Memory B cell (primary cell): ENCODE measurements around the gene GHR.
A peak's percentile ranks its signal among the peaks of the same experiment; 100 is the strongest.

Experiments used
- ATAC-seq: fragments of 150-1000 bp; cut with Tn5 transposase; 2 replicates; pipeline ENCODE4 v1.10.0; 2021; ENCODE audit warnings: low read depth, mild to moderate bottlenecking, moderate library complexity
- DNase-seq, 2 donors: peaks; one replicate each; pipeline ENCODE4 v3.0.0; 2022; ENCODE audit warnings: low spot score in 2 of 2
- H3K27ac Mint-ChIP-seq: one replicate; pipeline ENCODE4 v1.8.0; 2022; ENCODE audit warnings: mild to moderate bottlenecking, moderate library complexity, mixed read lengths
- H3K27me3 Mint-ChIP-seq: one replicate; pipeline ENCODE4 v1.8.0; 2022; ENCODE audit warnings: mixed read lengths
- H3K36me3 Mint-ChIP-seq: one replicate; pipeline ENCODE4 v1.8.0; 2022; ENCODE audit warnings: mild to moderate bottlenecking, mixed read lengths
- H3K4me1 Mint-ChIP-seq: one replicate; pipeline ENCODE4 v1.8.0; 2022; ENCODE audit warnings: mixed read lengths
- H3K4me3 Mint-ChIP-seq: one replicate; pipeline ENCODE4 v1.8.0; 2022; ENCODE audit warnings: mild to moderate bottlenecking, moderate library complexity, mixed read lengths
- H3K9me3 Mint-ChIP-seq: one replicate; pipeline ENCODE4 v1.8.0; 2022; ENCODE audit warnings: mixed read lengths

Gene GHR

DNA sequence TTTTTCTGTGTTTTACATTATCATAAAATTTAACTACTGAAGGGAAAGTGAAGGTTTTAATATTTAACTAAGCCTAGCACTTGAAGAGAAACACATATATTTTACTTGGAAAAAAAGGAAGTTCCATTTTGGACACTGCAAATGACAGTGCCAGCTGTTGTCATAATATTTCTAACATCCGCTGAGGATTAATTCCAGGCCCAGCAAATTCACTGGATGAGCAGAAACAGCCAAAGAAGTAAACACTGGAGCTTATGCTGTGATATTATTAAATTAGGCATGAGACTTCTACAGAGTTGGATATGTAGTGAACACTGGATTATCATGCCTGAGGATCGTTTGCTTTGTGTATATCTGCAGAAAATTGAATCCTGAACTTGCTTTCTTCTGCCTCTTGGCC is 67.6 kb downstream of the GHR start:
- no peaks in the 10 kb centered on the region for H3K4me1 Mint-ChIP-seq
- no peaks in the 10 kb centered on the region for H3K9me3 Mint-ChIP-seq
- DNase-seq (no peak), ATAC-seq (no peak)
- H3K36me3 Mint-ChIP-seq, result no peaks in the 10 kb centered on the region
- H3K27ac Mint-ChIP-seq, result no peak overlapping the region
- peaks cover 3% of the 10 kb centered on the region for H3K27me3 Mint-ChIP-seq
- H3K4me3 Mint-ChIP-seq, result no peak overlapping the region

DNA sequence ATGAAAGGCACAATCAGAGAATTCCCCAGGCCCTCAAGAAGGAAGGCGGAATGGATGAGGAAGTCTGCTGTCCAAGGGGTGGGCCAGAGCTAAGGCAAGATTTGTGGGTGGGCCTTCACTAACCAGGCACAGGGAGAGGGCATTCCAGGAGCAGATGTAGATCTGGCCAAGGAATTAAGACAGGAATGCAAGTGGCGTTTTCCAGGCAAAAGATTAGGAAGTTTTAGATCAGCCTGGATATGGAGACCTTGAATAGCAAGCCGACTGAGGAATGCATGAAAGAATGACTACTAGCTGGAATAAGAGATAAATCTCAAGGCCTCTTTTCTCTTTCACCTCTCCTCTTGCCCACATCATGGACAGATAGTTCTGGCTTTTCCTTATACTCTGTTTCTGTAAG is 68.5 kb downstream of the GHR start:
- DNase-seq (no peak), ATAC-seq (no peak)
- no peaks in the 10 kb centered on the region for H3K36me3 Mint-ChIP-seq
- H3K4me1 Mint-ChIP-seq, result no peaks in the 10 kb centered on the region
- H3K4me3 Mint-ChIP-seq, result no peak overlapping the region
- no peak overlapping the region for H3K27ac Mint-ChIP-seq
- H3K27me3 Mint-ChIP-seq, result peaks cover 3% of the 10 kb centered on the region
- no peaks in the 10 kb centered on the region for H3K9me3 Mint-ChIP-seq

DNA sequence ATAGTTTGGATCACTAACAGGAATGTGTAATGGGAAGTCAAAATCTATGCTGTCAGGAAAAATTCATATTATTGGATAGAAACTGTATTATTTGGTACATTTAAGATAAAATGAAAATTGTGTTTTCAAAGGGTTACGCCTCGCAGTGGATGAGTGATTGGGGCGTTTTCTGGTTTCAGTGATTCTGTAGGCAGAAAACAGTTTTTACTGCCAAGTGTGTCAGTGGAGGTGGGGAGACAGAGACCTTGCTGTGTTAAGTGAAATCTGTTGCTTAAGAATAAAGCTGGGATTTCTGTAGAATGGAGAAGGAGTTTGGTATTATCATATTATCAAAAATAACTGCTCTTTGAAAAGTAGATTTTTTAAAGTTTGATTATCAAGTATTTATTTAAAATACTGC is 69.7 kb downstream of the GHR start:
- DNase-seq (no peak), ATAC-seq (no peak)
- no peaks in the 10 kb centered on the region for H3K9me3 Mint-ChIP-seq
- no peak overlapping the region for H3K4me3 Mint-ChIP-seq
- H3K4me1 Mint-ChIP-seq, result no peaks in the 10 kb centered on the region
- H3K27ac Mint-ChIP-seq, result no peak overlapping the region
- no peaks in the 10 kb centered on the region for H3K36me3 Mint-ChIP-seq
- peaks cover 3% of the 10 kb centered on the region for H3K27me3 Mint-ChIP-seq

DNA sequence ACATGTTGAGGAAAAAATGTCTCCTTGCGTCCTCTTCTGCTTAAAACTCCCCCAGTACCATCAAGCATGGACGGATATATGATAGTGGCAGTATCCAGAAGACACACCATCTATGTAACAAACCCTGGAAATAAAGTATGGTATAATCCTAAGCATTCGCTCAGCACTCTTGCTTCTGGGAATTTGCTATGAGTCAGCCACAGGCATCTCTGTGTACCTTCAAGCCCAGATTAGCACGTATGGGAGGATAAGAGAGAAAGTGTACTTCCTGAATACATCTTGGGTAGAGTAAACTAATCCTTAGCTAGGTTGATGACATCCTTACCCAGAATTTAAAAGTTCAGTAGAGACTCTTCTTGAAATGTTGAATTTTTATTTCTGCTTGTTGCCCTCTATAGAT is 71.2 kb downstream of the GHR start:
- Mint-ChIP-seq H3K4me1 (no peaks in the 10 kb centered on the region), H3K4me3 (no peak overlapping the region), H3K9me3 (no peaks in the 10 kb centered on the region), H3K27ac (no peak overlapping the region), H3K27me3 (no peaks in the 10 kb centered on the region), H3K36me3 (no peaks in the 10 kb centered on the region)
- no peak for DNase-seq
- ATAC-seq, result no peak

DNA sequence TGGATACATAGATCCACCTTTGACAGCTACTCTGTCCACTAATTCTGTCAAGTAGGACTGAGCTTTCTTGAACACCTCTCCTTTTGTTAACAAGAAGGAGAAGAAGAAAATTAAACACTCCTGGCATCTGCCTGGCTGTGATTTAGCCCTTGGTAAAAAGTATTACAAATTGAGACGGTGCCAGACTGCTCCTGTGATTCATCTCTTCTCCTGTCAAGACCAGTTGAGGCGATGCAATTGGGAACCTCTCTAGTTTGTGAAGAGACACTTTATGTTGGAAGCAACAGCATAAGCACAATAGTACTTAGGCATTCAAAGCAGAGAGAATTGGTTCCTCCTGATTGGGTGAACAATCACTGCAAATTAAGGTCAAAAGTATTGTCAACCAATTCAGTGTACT is 72.7 kb downstream of the GHR start:
- DNase-seq, result no peak

DNA sequence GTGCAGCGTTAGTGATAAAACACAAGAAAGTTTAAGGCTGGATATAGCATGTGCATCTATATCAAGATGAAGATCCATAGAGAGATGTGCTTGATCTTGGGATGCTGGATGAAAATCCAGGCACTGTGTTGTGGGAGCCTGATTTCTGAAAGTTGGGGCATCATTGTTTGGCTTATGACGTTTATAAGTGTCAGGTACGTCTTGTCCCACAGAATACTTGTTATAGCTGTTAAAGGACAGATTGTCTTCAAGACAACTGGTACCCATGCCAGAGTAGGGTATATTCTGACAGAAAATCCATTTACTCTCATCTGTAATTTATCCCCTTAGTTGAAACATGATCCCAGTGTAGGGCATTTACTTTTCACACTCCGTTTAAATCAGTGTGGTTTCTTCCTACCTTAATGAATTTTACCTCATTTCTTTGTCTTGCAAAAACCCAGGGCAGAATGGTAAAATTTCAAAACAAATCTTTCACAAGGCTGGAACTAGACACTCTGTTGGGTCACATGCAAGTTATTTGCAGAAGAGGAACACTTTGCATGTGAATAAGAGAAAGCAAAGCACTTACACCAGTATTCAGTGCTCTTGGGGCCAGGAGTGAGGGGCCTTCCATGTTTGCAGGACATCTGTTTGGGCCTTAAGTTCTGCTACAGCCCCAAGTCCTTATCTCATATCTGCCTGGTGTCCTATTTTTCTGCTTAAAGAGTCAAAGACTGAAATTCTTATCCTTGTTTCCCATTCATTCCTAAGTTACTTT is 73.3 kb downstream of the GHR start:
- Mint-ChIP-seq H3K27ac (no peak overlapping the region), H3K9me3 (no peaks in the 10 kb centered on the region), H3K27me3 (no peaks in the 10 kb centered on the region), H3K36me3 (no peaks in the 10 kb centered on the region), H3K4me3 (no peak overlapping the region), H3K4me1 (no peaks in the 10 kb centered on the region)
- no peak for DNase-seq
- no peak for ATAC-seq

More for the DNA sequence above, 72.7 kb downstream of the GHR start:
- Mint-ChIP-seq H3K27ac (no peak overlapping the region), H3K36me3 (no peaks in the 10 kb centered on the region), H3K9me3 (no peaks in the 10 kb centered on the region), H3K4me1 (no peaks in the 10 kb centered on the region), H3K4me3 (no peak overlapping the region), H3K27me3 (no peaks in the 10 kb centered on the region)
- no peak for ATAC-seq

DNA sequence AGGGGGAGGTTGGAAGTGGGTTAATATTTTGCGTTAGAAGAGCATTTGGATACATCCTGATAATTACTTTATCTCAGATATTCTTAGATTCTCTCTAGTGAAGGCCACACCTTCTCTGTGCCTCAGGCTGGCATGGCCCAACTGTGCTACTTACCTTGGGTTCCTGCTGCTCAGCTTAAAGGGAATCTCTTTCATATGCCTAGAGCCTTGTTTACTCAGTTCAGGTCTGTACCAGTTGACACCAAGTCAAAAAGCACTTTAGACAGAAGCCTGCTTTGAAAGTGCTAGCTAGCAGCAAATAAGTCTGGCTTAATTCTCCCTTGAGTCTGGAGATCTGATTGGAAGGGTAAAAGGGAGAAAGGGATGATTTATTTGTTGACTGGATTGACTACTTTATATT is 74.8 kb downstream of the GHR start:
- Mint-ChIP-seq H3K27ac (no peak overlapping the region), H3K4me1 (no peaks in the 10 kb centered on the region), H3K36me3 (no peaks in the 10 kb centered on the region), H3K9me3 (no peaks in the 10 kb centered on the region), H3K4me3 (no peak overlapping the region), H3K27me3 (peaks cover 1% of the 10 kb centered on the region)
- DNase-seq (no peak), ATAC-seq (no peak)

DNA sequence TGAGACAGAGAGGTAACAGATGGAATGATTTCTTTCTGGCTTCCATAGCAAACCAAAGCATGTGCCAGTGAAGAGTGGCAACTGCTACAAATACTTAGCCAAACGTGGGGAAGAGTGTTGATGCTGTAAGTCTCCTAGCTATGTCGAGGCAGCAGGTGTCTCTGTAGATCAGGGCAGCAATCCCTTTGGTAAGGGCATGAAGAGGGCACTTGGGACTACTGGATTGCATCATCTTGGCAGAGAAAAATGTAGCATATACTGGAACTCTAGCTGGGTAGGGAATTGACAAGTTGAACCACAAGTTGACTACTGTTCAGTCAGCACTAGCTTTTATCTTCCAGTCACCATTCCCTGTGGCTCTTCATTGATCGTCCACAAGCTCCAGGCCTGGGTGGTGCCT is 75.8 kb downstream of the GHR start:
- Mint-ChIP-seq H3K27ac (no peak overlapping the region), H3K36me3 (no peaks in the 10 kb centered on the region), H3K9me3 (no peaks in the 10 kb centered on the region), H3K4me1 (no peaks in the 10 kb centered on the region), H3K4me3 (no peak overlapping the region), H3K27me3 (peaks cover 1% of the 10 kb centered on the region)
- ATAC-seq (no peak), DNase-seq (no peak)

DNA sequence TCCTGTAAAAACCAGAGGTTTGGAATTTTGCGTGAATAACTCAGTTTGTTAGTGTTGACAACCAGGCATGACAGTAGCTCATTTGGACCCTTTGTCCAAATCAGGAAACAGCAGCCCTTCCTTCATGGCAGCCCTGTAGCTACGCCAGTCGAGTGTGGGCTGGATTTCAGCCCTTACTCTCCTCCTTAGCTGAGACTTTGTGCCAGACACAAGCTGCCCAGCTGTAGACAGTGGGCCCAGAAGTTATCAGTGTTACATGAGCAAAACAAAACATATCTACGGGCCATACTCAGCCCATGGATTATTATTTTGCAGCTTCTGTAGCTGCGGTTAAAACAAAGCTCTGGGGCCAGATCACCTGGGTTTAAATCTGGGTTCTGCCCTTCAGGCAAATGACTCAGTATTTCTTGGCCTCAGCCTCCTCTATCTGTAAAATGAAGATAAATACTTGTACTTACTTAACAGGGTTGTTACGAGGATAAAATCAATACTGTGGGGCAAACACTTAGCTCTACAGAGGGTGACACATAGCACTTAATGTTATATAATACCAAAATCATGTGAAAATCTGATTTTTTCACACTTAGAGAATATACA is 76.9 kb downstream of the GHR start:
- Mint-ChIP-seq H3K4me3 (no peak overlapping the region), H3K27me3 (peaks cover 2% of the 10 kb centered on the region), H3K36me3 (no peaks in the 10 kb centered on the region), H3K27ac (no peak overlapping the region), H3K4me1 (no peaks in the 10 kb centered on the region), H3K9me3 (no peaks in the 10 kb centered on the region)
- no peak for ATAC-seq
- DNase-seq, result no peak

DNA sequence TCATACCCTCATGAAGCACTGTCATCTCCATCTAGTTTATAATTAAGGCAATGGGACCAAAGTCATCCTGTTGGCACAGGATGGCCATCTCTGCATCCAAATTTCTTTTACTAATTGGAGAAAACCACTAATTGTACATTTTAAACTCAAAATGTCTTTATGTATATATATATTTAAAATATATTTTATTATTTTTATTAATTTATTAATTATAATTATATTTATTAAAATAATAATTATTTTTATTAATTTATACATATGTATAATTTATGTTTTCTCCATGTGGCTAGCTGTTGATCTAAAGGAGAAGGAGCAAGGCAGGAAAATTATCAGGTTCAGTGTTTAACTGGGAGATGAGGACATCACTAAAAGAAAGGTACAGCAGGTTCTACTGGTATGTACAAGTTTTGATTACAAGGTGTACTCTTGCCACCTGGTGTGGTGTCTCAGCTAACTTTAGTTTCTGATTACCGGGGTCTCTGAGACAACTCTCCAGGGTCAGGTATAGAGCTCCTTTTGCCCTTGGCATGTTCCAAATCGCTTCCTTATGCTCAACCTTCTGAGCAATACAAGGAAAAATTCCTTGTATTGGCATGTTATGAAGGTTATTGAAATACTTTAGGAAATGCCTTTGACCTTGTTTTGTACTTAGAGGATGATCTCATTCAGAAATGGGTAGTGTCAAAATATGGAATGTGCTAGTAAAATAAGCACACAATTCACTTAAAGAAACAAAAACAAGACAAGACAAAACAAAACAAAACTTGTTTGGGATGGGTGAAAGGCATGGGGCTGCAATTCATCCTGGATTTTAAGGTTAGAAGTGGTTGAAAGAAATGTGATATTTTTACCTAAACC is 79.6 kb downstream of the GHR start:
- Mint-ChIP-seq H3K36me3 (no peaks in the 10 kb centered on the region), H3K4me1 (no peaks in the 10 kb centered on the region), H3K4me3 (no peak overlapping the region), H3K27ac (no peak overlapping the region), H3K9me3 (no peaks in the 10 kb centered on the region), H3K27me3 (peaks cover 2% of the 10 kb centered on the region)
- no peak for ATAC-seq
- DNase-seq, result no peak

DNA sequence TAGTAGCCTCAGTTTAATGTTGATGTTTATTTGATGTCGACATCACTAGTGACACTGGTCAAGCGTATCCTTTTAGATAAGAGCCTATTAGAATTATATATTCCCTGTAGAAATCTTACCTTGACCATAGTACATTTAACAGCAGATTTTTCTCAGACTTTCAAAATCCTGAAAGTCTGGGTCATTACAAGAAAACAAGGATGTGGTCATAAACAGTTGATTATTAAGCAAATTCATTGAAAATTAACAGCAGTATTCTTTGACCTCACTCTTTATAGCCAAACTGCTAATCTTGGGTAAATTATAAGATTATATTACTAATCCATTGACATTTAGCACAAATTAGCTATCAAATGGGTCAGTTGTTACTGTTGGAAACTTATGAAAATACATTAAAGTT is 83.4 kb downstream of the GHR start:
- no peak for ATAC-seq
- no peaks in the 10 kb centered on the region for H3K36me3 Mint-ChIP-seq
- H3K27ac Mint-ChIP-seq, result no peak overlapping the region
- no peaks in the 10 kb centered on the region for H3K9me3 Mint-ChIP-seq
- H3K27me3 Mint-ChIP-seq, result peaks cover 2% of the 10 kb centered on the region
- H3K4me1 Mint-ChIP-seq, result no peaks in the 10 kb centered on the region
- DNase-seq, result no peak
- H3K4me3 Mint-ChIP-seq, result no peak overlapping the region

DNA sequence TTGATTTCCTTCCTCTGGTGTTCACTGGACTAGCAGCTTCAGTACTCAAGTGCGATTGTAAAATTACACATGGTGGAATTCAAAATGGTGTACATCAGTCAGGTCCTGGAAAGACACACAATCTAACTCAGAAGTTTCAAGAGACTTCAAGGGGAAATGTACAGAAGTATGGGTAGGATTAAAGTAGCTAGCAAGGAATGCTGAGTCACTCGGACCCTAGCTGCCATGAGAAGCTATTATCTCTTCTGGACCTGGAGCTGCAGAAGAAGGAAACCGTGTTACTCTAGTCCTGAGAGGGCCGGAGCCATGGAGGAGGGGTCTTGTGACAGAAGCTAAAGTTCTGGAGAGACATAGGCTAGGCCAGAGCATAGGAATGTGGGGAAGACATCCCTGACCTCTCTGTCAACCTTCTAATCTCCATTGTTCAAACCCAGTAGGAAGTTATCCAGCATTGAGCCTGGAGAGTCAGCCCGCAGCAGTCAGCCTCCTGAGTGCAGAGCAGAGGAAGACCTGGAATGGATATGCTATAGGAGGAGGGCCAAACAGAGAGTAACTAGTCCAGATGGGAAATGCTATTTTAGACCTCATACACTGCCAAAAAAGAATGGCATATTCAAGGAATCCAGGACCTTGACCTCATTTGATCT is 84.3 kb downstream of the GHR start:
- H3K9me3 Mint-ChIP-seq, result no peaks in the 10 kb centered on the region
- no peak overlapping the region for H3K27ac Mint-ChIP-seq
- H3K36me3 Mint-ChIP-seq, result no peaks in the 10 kb centered on the region
- peaks cover 1% of the 10 kb centered on the region for H3K27me3 Mint-ChIP-seq
- ATAC-seq (no peak), DNase-seq (no peak)
- no peak overlapping the region for H3K4me3 Mint-ChIP-seq
- no peaks in the 10 kb centered on the region for H3K4me1 Mint-ChIP-seq

DNA sequence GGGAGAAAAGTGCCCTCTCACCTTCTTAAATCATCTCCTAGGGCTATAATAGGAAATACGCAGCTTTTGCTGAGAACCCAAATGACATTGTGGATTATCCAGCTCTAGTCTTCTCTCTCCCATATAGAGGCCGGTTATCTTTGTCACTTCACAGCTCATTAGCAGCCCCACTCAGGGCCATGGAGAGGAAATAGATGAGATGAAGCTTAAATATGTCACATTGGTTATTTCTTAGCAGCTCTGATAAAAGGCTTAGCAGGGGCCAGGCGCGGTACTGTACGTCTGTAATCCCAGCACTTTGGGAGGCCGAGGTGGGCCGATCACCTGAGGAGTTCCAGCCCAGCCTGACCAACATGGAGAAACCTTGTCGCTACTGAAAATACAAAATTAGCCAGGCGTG is 90.0 kb downstream of the GHR start:
- H3K9me3 Mint-ChIP-seq, result no peaks in the 10 kb centered on the region
- no peak overlapping the region for H3K27ac Mint-ChIP-seq
- H3K4me1 Mint-ChIP-seq, result no peaks in the 10 kb centered on the region
- ATAC-seq (no peak), DNase-seq (no peak)
- no peak overlapping the region for H3K4me3 Mint-ChIP-seq
- H3K27me3 Mint-ChIP-seq, result no peaks in the 10 kb centered on the region
- no peaks in the 10 kb centered on the region for H3K36me3 Mint-ChIP-seq

DNA sequence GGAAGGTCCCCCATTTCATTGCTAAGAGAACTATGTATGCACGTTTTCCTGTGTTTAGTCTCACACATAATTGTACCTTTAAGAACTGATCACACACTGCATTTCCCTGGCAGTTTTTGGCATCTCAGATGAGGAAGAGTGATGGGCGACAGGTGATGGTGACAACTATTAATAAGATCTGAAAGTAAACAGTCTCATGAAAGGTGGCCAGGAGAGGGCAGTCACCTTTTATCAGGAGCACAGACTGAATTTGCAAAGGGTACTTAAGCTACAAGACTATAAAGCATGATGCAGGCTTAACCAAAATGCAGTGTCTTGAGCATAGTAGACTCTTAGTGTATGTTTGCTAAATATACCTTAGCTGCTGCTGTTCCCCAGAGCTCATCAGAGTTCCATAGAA is 91.5 kb downstream of the GHR start:
- H3K27me3 Mint-ChIP-seq, result no peaks in the 10 kb centered on the region

More for the DNA sequence above, 91.5 kb downstream of the GHR start:
- Mint-ChIP-seq H3K4me3 (no peak overlapping the region), H3K36me3 (no peaks in the 10 kb centered on the region), H3K27ac (no peak overlapping the region), H3K9me3 (no peaks in the 10 kb centered on the region), H3K4me1 (no peaks in the 10 kb centered on the region)
- DNase-seq (peak in 1 of 2 donors; percentile 20), ATAC-seq (peak; percentile 59)
